GM23338 (cell line): ENCODE measurements around the gene MYBPC2. TPM values are rescaled to one million over a fixed set of nuclear protein-coding genes. Genes with fewer than 3 reads are reported as not detected.

Experiments used
- ATAC-seq: fragments of 200-7000 bp; cut with Tn5 transposase; 3 replicates; pipeline ENCODE4 v1.9.1; 2020
- DNase-seq: peaks from one replicate; pipeline ENCODE4 v3.0.0-alpha.2; 2015; ENCODE audit warnings: low spot score
- H2AFZ ChIP-seq: fragments of 200-600 bp; sonication (generic); 2 replicates; pipeline ENCODE4 v1.8.0; 2016; ENCODE audit warnings: antibody characterized with exemption, mild to moderate bottlenecking, moderate library complexity
- H3F3A ChIP-seq: fragments of 200-600 bp; sonication (generic); replicated peaks from 2 replicates; pipeline ENCODE4 v1.8.0; 2017; ENCODE audit warnings: antibody characterized with exemption, mixed run types, low read depth
- H3K27ac ChIP-seq: fragments of 200-600 bp; sonication (generic); 2 replicates; pipeline ENCODE4 v1.6.1; 2016; ENCODE audit warnings: low read depth
- H3K27me3 ChIP-seq: fragments of 200-600 bp; sonication (generic); 2 replicates; pipeline ENCODE4 v1.8.0; 2016; ENCODE audit warnings: mild to moderate bottlenecking, mixed run types, moderate library complexity; ENCODE audit not compliant: insufficient read depth
- H3K36me3 ChIP-seq: fragments of 200-600 bp; sonication (generic); 2 replicates; pipeline ENCODE4 v1.8.0; 2016; ENCODE audit warnings: mild to moderate bottlenecking; ENCODE audit not compliant: insufficient read depth
- H3K4me1 ChIP-seq: fragments of 200-600 bp; sonication (generic); 2 replicates; pipeline ENCODE4 v1.8.0; 2016; ENCODE audit warnings: mild to moderate bottlenecking, moderate library complexity; ENCODE audit not compliant: insufficient read depth
- H3K4me2 ChIP-seq: fragments of 200-600 bp; sonication (generic); 2 replicates; pipeline ENCODE4 v1.7.1; 2017; ENCODE audit warnings: mixed run types
- H3K4me3 ChIP-seq: fragments of 200-600 bp; sonication (generic); 2 replicates; pipeline ENCODE4 v1.6.1; 2016; ENCODE audit warnings: mixed run types
- H3K79me2 ChIP-seq: fragments of 200-600 bp; sonication (generic); replicated peaks from 2 replicates; pipeline ENCODE4 v1.8.0; 2017; ENCODE audit warnings: mild to moderate bottlenecking; ENCODE audit not compliant: insufficient read depth
- H3K9me2 ChIP-seq: fragments of 200-600 bp; sonication (generic); 2 replicates; pipeline ENCODE4 v1.8.0; 2017; ENCODE audit not compliant: insufficient read depth
- H4K20me1 ChIP-seq: fragments of 200-600 bp; sonication (generic); replicated peaks from 2 replicates; pipeline ENCODE4 v1.8.0; 2017; ENCODE audit warnings: mild to moderate bottlenecking; ENCODE audit not compliant: insufficient read depth
- H3K27ac Mint-ChIP-seq: 2 replicates; pipeline ENCODE4 v1.8.0; 2020; ENCODE audit warnings: inconsistent platforms, mild to moderate bottlenecking, moderate library complexity, mixed read lengths
- H3K27me3 Mint-ChIP-seq: 3 replicates; pipeline ENCODE4 v1.8.0; 2022; ENCODE audit warnings: low read depth, mild to moderate bottlenecking, moderate library complexity, mixed read lengths, inconsistent platforms; ENCODE audit not compliant: insufficient read depth, poor library complexity
- H3K36me3 Mint-ChIP-seq: 3 replicates; pipeline ENCODE4 v1.8.0; 2021; ENCODE audit warnings: low read depth, mild to moderate bottlenecking, inconsistent platforms, moderate library complexity, mixed read lengths
- H3K4me1 Mint-ChIP-seq: 3 replicates; pipeline ENCODE4 v1.8.0; 2020; ENCODE audit warnings: mild to moderate bottlenecking, inconsistent platforms, mixed read lengths
- H3K4me3 Mint-ChIP-seq: 3 replicates; pipeline ENCODE4 v1.8.0; 2021; ENCODE audit warnings: moderate library complexity, mild to moderate bottlenecking, inconsistent platforms, mixed read lengths
- H3K9me3 Mint-ChIP-seq: 3 replicates; pipeline ENCODE4 v1.8.0; 2020; ENCODE audit warnings: moderate library complexity, mild to moderate bottlenecking, inconsistent platforms, mixed read lengths
- EZH2 ChIP-seq: fragments of 200-600 bp; sonication (generic); IDR thresholded peaks from one replicate; pipeline ENCODE4 v1.8.0; 2017; ENCODE audit warnings: antibody characterized with exemption, mild to moderate bottlenecking, low read depth; ENCODE audit not compliant: unreplicated experiment
- EZH2phosphoT487 ChIP-seq: fragments of 200-600 bp; sonication (generic); IDR thresholded peaks from one replicate; pipeline ENCODE4 v1.8.1; 2018; ENCODE audit warnings: antibody characterized with exemption; ENCODE audit not compliant: unreplicated experiment
- JUNB ChIP-seq: IDR thresholded peaks from one replicate; pipeline ENCODE4 v1.6.1; 2016; ENCODE audit warnings: antibody characterized with exemption; ENCODE audit not compliant: unreplicated experiment
- NANOG ChIP-seq: IDR thresholded peaks from 2 replicates; pipeline ENCODE4 v1.6.1; 2016; ENCODE audit warnings: antibody characterized with exemption, borderline replicate concordance
- POLR2AphosphoS5 ChIP-seq: IDR thresholded peaks from 2 replicates; pipeline ENCODE4 v1.6.1; 2016; ENCODE audit warnings: antibody characterized with exemption, low read depth
- STAT1 ChIP-seq: IDR thresholded peaks from one replicate; pipeline ENCODE4 v1.6.1; 2016; ENCODE audit warnings: antibody characterized with exemption; ENCODE audit not compliant: unreplicated experiment
- ZNF331 ChIP-seq: fragments of 250-450 bp; sonication (Bioruptor Pico); IDR thresholded peaks from 2 replicates; pipeline ENCODE4 v1.5.0; 2020; ENCODE audit warnings: low read depth, mild to moderate bottlenecking, moderate library complexity
- polyA plus RNA-seq: library from polyadenylated mRNA; unstranded; fragments of >200 nt; fragmentation: Nextera tagmentation; extraction: Ambion mirVana; gene quantifications from 2 replicates; pipeline ENCODE4 v1.2.1, GENCODE V29; 2016
- total RNA-seq: library from RNA; depleted of rRNA; stranded (reverse); fragments of >200 nt; shearing (Covaris generic); gene quantifications from 2 replicates; pipeline ENCODE4 v1.2.3, GENCODE V29; 2014
- TF ChIP-seq, protein P1 (sequence below): fragments of 250-450 bp; sonication (Bioruptor Pico); IDR thresholded peaks from 2 replicates; pipeline ENCODE4 v1.5.0; 2020; ENCODE audit warnings: mild to moderate bottlenecking, moderate library complexity
- TF ChIP-seq, protein P2 (sequence below): IDR thresholded peaks from one replicate; pipeline ENCODE4 v1.6.1; 2018; ENCODE audit warnings: antibody characterized with exemption; ENCODE audit not compliant: unreplicated experiment
- TF ChIP-seq, protein P3 (sequence below): IDR thresholded peaks from 2 replicates; pipeline ENCODE4 v1.6.1; 2016; ENCODE audit warnings: antibody characterized with exemption

MYBPC2 gene
- total and polyA plus RNA-seq, 2 experiments from 2014 or later: 4.2 to 5.9 TPM

DNA sequence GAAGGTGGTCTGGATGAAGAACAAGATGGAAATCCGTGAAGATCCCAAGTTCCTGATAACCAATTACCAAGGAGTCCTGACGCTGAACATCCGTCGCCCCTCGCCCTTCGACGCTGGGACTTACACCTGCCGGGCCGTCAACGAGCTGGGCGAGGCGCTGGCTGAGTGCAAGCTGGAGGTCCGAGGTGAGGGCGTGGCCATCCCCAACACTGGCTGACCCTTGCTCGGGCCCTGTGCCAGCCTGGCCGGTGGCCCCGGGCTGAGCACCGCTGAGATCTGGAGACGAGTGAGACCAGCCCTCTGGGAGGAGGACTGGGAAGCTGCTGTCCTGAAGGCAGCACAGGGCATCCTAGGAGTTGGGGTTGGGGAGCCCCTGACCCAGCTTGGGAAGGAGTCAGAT lies 31.7 kb downstream of the MYBPC2 start:
- Histone ChIP-seq H4K20me1 (no peaks in the 10 kb centered on the region), H2AFZ (no peak overlapping the region), H3K4me2 (no peak overlapping the region), H3K27ac (no peak overlapping the region), H3K27me3 (no peaks in the 10 kb centered on the region), H3K4me3 (no peak overlapping the region), H3K9me2 (no peaks in the 10 kb centered on the region), H3F3A (no peaks in the 10 kb centered on the region), H3K36me3 (no peaks in the 10 kb centered on the region), H3K4me1 (0 out of 2 replicates have a peak, but pooled peaks cover 3% of the 10 kb centered on the region), H3K79me2 (no peaks in the 10 kb centered on the region)
- TF ChIP-seq POLR2AphosphoS5: no peak
- no peak for TF ChIP-seq EZH2phosphoT487
- no peak for TF ChIP-seq ZNF331 (CRISPR knock-in tag)
- TF ChIP-seq, protein P1, sequence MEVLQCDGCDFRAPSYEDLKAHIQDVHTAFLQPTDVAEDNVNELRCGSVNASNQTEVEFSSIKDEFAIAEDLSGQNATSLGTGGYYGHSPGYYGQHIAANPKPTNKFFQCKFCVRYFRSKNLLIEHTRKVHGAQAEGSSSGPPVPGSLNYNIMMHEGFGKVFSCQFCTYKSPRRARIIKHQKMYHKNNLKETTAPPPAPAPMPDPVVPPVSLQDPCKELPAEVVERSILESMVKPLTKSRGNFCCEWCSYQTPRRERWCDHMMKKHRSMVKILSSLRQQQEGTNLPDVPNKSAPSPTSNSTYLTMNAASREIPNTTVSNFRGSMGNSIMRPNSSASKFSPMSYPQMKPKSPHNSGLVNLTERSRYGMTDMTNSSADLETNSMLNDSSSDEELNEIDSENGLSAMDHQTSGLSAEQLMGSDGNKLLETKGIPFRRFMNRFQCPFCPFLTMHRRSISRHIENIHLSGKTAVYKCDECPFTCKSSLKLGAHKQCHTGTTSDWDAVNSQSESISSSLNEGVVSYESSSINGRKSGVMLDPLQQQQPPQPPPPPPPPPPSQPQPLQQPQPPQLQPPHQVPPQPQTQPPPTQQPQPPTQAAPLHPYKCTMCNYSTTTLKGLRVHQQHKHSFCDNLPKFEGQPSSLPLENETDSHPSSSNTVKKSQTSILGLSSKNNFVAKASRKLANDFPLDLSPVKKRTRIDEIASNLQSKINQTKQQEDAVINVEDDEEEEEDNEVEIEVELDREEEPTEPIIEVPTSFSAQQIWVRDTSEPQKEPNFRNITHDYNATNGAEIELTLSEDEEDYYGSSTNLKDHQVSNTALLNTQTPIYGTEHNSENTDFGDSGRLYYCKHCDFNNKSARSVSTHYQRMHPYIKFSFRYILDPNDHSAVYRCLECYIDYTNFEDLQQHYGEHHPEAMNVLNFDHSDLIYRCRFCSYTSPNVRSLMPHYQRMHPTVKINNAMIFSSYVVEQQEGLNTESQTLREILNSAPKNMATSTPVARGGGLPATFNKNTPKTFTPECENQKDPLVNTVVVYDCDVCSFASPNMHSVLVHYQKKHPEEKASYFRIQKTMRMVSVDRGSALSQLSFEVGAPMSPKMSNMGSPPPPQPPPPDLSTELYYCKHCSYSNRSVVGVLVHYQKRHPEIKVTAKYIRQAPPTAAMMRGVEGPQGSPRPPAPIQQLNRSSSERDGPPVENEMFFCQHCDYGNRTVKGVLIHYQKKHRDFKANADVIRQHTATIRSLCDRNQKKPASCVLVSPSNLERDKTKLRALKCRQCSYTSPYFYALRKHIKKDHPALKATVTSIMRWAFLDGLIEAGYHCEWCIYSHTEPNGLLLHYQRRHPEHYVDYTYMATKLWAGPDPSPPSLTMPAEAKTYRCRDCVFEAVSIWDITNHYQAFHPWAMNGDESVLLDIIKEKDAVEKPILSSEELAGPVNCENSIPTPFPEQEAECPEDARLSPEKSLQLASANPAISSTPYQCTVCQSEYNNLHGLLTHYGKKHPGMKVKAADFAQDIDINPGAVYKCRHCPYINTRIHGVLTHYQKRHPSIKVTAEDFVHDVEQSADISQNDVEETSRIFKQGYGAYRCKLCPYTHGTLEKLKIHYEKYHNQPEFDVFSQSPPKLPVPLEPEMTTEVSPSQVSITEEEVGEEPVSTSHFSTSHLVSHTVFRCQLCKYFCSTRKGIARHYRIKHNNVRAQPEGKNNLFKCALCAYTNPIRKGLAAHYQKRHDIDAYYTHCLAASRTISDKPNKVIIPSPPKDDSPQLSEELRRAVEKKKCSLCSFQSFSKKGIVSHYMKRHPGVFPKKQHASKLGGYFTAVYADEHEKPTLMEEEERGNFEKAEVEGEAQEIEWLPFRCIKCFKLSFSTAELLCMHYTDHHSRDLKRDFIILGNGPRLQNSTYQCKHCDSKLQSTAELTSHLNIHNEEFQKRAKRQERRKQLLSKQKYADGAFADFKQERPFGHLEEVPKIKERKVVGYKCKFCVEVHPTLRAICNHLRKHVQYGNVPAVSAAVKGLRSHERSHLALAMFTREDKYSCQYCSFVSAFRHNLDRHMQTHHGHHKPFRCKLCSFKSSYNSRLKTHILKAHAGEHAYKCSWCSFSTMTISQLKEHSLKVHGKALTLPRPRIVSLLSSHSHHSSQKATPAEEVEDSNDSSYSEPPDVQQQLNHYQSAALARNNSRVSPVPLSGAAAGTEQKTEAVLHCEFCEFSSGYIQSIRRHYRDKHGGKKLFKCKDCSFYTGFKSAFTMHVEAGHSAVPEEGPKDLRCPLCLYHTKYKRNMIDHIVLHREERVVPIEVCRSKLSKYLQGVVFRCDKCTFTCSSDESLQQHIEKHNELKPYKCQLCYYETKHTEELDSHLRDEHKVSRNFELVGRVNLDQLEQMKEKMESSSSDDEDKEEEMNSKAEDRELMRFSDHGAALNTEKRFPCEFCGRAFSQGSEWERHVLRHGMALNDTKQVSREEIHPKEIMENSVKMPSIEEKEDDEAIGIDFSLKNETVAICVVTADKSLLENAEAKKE (CRISPR knock-in tag): no peak
- no peak for TF ChIP-seq EZH2
- TF ChIP-seq, protein P2, sequence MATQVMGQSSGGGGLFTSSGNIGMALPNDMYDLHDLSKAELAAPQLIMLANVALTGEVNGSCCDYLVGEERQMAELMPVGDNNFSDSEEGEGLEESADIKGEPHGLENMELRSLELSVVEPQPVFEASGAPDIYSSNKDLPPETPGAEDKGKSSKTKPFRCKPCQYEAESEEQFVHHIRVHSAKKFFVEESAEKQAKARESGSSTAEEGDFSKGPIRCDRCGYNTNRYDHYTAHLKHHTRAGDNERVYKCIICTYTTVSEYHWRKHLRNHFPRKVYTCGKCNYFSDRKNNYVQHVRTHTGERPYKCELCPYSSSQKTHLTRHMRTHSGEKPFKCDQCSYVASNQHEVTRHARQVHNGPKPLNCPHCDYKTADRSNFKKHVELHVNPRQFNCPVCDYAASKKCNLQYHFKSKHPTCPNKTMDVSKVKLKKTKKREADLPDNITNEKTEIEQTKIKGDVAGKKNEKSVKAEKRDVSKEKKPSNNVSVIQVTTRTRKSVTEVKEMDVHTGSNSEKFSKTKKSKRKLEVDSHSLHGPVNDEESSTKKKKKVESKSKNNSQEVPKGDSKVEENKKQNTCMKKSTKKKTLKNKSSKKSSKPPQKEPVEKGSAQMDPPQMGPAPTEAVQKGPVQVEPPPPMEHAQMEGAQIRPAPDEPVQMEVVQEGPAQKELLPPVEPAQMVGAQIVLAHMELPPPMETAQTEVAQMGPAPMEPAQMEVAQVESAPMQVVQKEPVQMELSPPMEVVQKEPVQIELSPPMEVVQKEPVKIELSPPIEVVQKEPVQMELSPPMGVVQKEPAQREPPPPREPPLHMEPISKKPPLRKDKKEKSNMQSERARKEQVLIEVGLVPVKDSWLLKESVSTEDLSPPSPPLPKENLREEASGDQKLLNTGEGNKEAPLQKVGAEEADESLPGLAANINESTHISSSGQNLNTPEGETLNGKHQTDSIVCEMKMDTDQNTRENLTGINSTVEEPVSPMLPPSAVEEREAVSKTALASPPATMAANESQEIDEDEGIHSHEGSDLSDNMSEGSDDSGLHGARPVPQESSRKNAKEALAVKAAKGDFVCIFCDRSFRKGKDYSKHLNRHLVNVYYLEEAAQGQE: no peak
- TF ChIP-seq NANOG: no peak
- TF ChIP-seq JUNB: no peak
- TF ChIP-seq, protein P3, sequence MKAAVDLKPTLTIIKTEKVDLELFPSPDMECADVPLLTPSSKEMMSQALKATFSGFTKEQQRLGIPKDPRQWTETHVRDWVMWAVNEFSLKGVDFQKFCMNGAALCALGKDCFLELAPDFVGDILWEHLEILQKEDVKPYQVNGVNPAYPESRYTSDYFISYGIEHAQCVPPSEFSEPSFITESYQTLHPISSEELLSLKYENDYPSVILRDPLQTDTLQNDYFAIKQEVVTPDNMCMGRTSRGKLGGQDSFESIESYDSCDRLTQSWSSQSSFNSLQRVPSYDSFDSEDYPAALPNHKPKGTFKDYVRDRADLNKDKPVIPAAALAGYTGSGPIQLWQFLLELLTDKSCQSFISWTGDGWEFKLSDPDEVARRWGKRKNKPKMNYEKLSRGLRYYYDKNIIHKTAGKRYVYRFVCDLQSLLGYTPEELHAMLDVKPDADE: no peak
- no peak for TF ChIP-seq STAT1
- Mint-ChIP-seq H3K4me1 (no peaks in the 10 kb centered on the region), H3K36me3 (peaks cover 32% of the 10 kb centered on the region), H3K9me3 (peaks cover 93% of the 10 kb centered on the region), H3K27me3 (peaks cover 10% of the 10 kb centered on the region), H3K27ac (no peak overlapping the region), H3K4me3 (no peak overlapping the region)
- ATAC-seq: no peak
- DNase-seq: no peak
